ENCODE measurements around the gene PARD6G.

DNA sequence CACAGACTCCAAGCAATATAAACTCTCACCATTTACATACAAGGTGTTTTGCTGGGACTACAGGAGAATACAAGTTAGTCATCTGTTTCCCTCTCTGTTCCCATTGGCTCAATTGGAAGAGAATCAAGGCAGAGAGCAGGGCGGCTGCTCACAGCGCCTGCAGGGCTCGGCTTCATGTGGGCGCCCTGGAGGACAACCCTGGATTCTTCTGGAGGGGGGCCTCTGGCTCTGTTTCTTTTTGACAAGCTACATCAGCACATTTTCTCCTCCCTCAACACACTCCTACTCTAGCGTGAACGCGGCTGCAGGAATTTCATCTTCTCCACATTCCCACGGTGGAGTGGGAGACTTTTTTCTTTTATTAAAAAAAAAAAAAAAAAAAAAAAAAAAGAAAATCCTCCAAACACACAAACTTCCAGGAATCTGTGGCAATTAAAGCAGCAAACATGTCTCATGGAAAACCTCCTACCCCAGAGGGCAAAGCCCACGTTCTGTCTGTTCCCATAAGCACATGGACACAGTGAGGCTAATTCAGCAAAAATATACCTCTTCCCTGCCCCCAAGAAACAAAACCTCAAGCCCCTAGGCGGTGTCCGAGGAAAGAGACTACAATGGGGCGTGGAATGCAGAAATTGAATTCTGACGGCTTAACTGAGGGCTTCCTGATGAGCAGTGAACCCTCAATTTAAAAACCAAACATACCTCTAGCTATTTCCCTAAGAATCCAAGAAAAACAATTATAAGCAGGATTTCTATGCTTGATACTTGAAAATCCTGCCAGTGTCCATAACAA, 50.6 kb downstream of the PARD6G start:
- TF ChIP-seq, protein P1, sequence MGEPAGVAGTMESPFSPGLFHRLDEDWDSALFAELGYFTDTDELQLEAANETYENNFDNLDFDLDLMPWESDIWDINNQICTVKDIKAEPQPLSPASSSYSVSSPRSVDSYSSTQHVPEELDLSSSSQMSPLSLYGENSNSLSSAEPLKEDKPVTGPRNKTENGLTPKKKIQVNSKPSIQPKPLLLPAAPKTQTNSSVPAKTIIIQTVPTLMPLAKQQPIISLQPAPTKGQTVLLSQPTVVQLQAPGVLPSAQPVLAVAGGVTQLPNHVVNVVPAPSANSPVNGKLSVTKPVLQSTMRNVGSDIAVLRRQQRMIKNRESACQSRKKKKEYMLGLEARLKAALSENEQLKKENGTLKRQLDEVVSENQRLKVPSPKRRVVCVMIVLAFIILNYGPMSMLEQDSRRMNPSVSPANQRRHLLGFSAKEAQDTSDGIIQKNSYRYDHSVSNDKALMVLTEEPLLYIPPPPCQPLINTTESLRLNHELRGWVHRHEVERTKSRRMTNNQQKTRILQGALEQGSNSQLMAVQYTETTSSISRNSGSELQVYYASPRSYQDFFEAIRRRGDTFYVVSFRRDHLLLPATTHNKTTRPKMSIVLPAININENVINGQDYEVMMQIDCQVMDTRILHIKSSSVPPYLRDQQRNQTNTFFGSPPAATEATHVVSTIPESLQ (CRISPR knock-in tag; IDR thresholded peaks at IDR 0.05), result no peak
- no peak for TF ChIP-seq NR2C2 (CRISPR knock-in tag; IDR thresholded peaks at IDR 0.05)
- no peak for TF ChIP-seq TEAD4 (CRISPR knock-in tag; IDR thresholded peaks at IDR 0.05)
- TF ChIP-seq CTCF (IDR thresholded peaks at IDR 0.05), result no peak
- TF ChIP-seq ZNF121 (CRISPR knock-in tag; IDR thresholded peaks at IDR 0.05), result no peak
- no peak for TF ChIP-seq SMAD4 (CRISPR knock-in tag; IDR thresholded peaks at IDR 0.05)
- TF ChIP-seq USF2 (CRISPR knock-in tag; IDR thresholded peaks at IDR 0.05), result no peak
- no peak for TF ChIP-seq NFATC4 (CRISPR knock-in tag; IDR thresholded peaks at IDR 0.05)
- TF ChIP-seq RELA (CRISPR knock-in tag; IDR thresholded peaks at IDR 0.05; ENCODE audit: borderline replicate concordance), result no peak
- TF ChIP-seq, protein P2, sequence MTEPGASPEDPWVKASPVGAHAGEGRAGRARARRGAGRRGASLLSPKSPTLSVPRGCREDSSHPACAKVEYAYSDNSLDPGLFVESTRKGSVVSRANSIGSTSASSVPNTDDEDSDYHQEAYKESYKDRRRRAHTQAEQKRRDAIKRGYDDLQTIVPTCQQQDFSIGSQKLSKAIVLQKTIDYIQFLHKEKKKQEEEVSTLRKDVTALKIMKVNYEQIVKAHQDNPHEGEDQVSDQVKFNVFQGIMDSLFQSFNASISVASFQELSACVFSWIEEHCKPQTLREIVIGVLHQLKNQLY (CRISPR knock-in tag; IDR thresholded peaks at IDR 0.05), result no peak
- TF ChIP-seq ZNF423 (CRISPR knock-in tag; IDR thresholded peaks at IDR 0.05), result no peak
- no peak for TF ChIP-seq ESRRA (CRISPR knock-in tag; IDR thresholded peaks at IDR 0.05; ENCODE audit: borderline replicate concordance)
- TF ChIP-seq NR1H2 (CRISPR knock-in tag; IDR thresholded peaks at IDR 0.05), result no peak
